SK-N-SH treated with all-trans-retinoic acid at 6 μM for 48 hours (cell line): ENCODE results near the gene ANKRD62.
A peak's percentile ranks its signal among the peaks of the same experiment; 100 is the strongest.
"Not testable (repeated sequence)": the region's sequence is repeated elsewhere in the genome, so short reads cannot be mapped to it uniquely, and the experiment has no call there.

Experiments
- ATAC-seq: fragments of 200-7000 bp; cut with Tn5 transposase; 3 replicates; pipeline ENCODE4 v1.9.1; 2020; ENCODE audit warnings: mild to moderate bottlenecking, moderate library complexity
- BACH2 ChIP-seq: fragments of 250-450 bp; sonication (Bioruptor Pico); IDR thresholded peaks from 2 replicates; pipeline ENCODE4 v1.9.0; 2021; ENCODE audit warnings: mild to moderate bottlenecking, borderline replicate concordance
- CREB5 ChIP-seq: fragments of 250-450 bp; sonication (Bioruptor Pico); IDR thresholded peaks from 2 replicates; pipeline ENCODE4 v1.5.1; 2020; ENCODE audit warnings: low read depth, mild to moderate bottlenecking, moderate library complexity
- CSDC2 ChIP-seq: fragments of 250-450 bp; sonication (Bioruptor Pico); IDR thresholded peaks from 2 replicates; pipeline ENCODE4 v1.5.0; 2020; ENCODE audit warnings: mild to moderate bottlenecking, moderate library complexity
- CSRNP3 ChIP-seq: fragments of 250-450 bp; sonication (Bioruptor Pico); IDR thresholded peaks from 2 replicates; pipeline ENCODE4 v1.5.1; 2021; ENCODE audit warnings: mild to moderate bottlenecking, moderate library complexity
- GLIS3 ChIP-seq: fragments of 250-450 bp; sonication (Bioruptor Pico); IDR thresholded peaks from 2 replicates; pipeline ENCODE4 v1.5.0; 2020; ENCODE audit warnings: mild to moderate bottlenecking, moderate library complexity
- OSR1 ChIP-seq: fragments of 250-450 bp; sonication (Bioruptor Pico); IDR thresholded peaks from 2 replicates; pipeline ENCODE4 v1.8.0; 2022; ENCODE audit warnings: moderate library complexity, mild to moderate bottlenecking, inconsistent platforms
- PATZ1 ChIP-seq: fragments of 250-450 bp; sonication (Bioruptor Pico); IDR thresholded peaks from 2 replicates; pipeline ENCODE4 v1.8.0; 2020; ENCODE audit warnings: mild to moderate bottlenecking, moderate library complexity, borderline replicate concordance
- POU6F1 ChIP-seq: fragments of 250-450 bp; sonication (Bioruptor Pico); IDR thresholded peaks from 2 replicates; pipeline ENCODE4 v1.8.0; 2021; ENCODE audit warnings: low read depth, mild to moderate bottlenecking, moderate library complexity, borderline replicate concordance
- PPARA ChIP-seq: fragments of 250-450 bp; sonication (Bioruptor Pico); IDR thresholded peaks from 2 replicates; pipeline ENCODE4 v1.5.0; 2020; ENCODE audit warnings: mild to moderate bottlenecking, borderline replicate concordance
- SNAI2 ChIP-seq: fragments of 250-450 bp; sonication (Bioruptor Pico); IDR thresholded peaks from 2 replicates; pipeline ENCODE4 v1.5.0; 2020; ENCODE audit warnings: mild to moderate bottlenecking, moderate library complexity
- TSHZ2 ChIP-seq: fragments of 250-450 bp; sonication (Bioruptor Pico); IDR thresholded peaks from 2 replicates; pipeline ENCODE4 v1.5.0; 2020; ENCODE audit warnings: mild to moderate bottlenecking, moderate library complexity
- ZFP3 ChIP-seq: fragments of 250-450 bp; sonication (Bioruptor Pico); IDR thresholded peaks from 2 replicates; pipeline ENCODE4 v1.5.0; 2020; ENCODE audit warnings: mild to moderate bottlenecking, moderate library complexity
- ZNF565 ChIP-seq: fragments of 450-650 bp; formaldehyde crosslinking; conservative IDR thresholded peaks from 2 replicates; pipeline ENCODE4 v1.5.0; 2020; ENCODE audit warnings: low read depth, mild to moderate bottlenecking, moderate library complexity
- ZNF70 ChIP-seq: fragments of 450-650 bp; formaldehyde crosslinking; IDR thresholded peaks from 2 replicates; pipeline ENCODE4 v1.5.0; 2020; ENCODE audit warnings: mild to moderate bottlenecking, moderate library complexity
- ZNF8 ChIP-seq: fragments of 450-650 bp; formaldehyde crosslinking; IDR thresholded peaks from 2 replicates; pipeline ENCODE4 v1.5.0; 2020; ENCODE audit warnings: mild to moderate bottlenecking, moderate library complexity

ANKRD62 gene

GRCh38 chr18:12074736-12075135 lies 18.9 kb upstream of the ANKRD62 start:
- TF ChIP-seq PPARA (CRISPR knock-in tag) (no peak), OSR1 (CRISPR knock-in tag) (no peak), ZNF8 (CRISPR knock-in tag) (no peak), CSRNP3 (CRISPR knock-in tag) (no peak), ZNF70 (CRISPR knock-in tag) (no peak), ZFP3 (no peak), GLIS3 (CRISPR knock-in tag) (no peak), TSHZ2 (CRISPR knock-in tag) (no peak)
- ATAC-seq = no peak

GRCh38 chr18:12076424-12077140 lies 17.1 kb upstream of the ANKRD62 start:
- TF ChIP-seq ZNF70 (CRISPR knock-in tag) (peak; percentile 42; the same call in 1 of the 2 replicates), CSDC2 (CRISPR knock-in tag) (no peak)
- TF ChIP-seq, all 23 proteins: peak for 1
- ATAC-seq = peak; percentile 93

GRCh38 chr18:12077994-12078393 lies 15.6 kb upstream of the ANKRD62 start:
- ATAC-seq = not testable (repeated sequence)

- TF ChIP-seq PATZ1 (CRISPR knock-in tag) = no peak
- no peak for TF ChIP-seq ZFP3
Observed at GRCh38 chr18:12079491-12080237, 14.0 kb upstream of the ANKRD62 start.

GRCh38 chr18:12085136-12085535 lies 8.5 kb upstream of the ANKRD62 start:
- no peak for ATAC-seq
- TF ChIP-seq SNAI2 (CRISPR knock-in tag) (no peak), ZNF565 (CRISPR knock-in tag) (no peak), CREB5 (CRISPR knock-in tag) (no peak), POU6F1 (CRISPR knock-in tag) (no peak), ZFP3 (no peak), ZNF70 (CRISPR knock-in tag) (no peak), BACH2 (CRISPR knock-in tag) (no peak), OSR1 (CRISPR knock-in tag) (no peak), PATZ1 (CRISPR knock-in tag) (no peak)

More at GRCh38 chr18:12079491-12080237, 14.0 kb upstream of the ANKRD62 start:
- no peak for ATAC-seq
